Loucy (cell line): ENCODE data around the gene C13orf46.

Experiments used
- H2AFZ ChIP-seq: fragments of 200-600 bp; sonication (generic); 2 replicates; pipeline ENCODE4 v1.6.0; 2016; ENCODE audit warnings: antibody characterized with exemption, mild to moderate bottlenecking, low read length, moderate library complexity
- H3F3A ChIP-seq: fragments of 200-600 bp; 2 replicates; pipeline ENCODE4 v1.6.0; 2016; ENCODE audit warnings: antibody characterized with exemption, low read depth, mild to moderate bottlenecking
- H3K27me3 ChIP-seq: fragments of 200-600 bp; sonication (generic); 2 replicates; pipeline ENCODE4 v1.6.1; 2014; ENCODE audit warnings: low read length, mild to moderate bottlenecking; ENCODE audit not compliant: insufficient read depth, poor library complexity, severe bottlenecking
- H3K36me3 ChIP-seq: fragments of 200-600 bp; sonication (generic); 2 replicates; pipeline ENCODE4 v1.6.1; 2016; ENCODE audit warnings: low read length; ENCODE audit not compliant: insufficient read depth
- H3K4me1 ChIP-seq: fragments of 200-600 bp; sonication (generic); 2 replicates; pipeline ENCODE4 v1.5.1; 2014; ENCODE audit warnings: low read length, mild to moderate bottlenecking; ENCODE audit not compliant: insufficient read depth, poor library complexity, severe bottlenecking
- H3K4me2 ChIP-seq: fragments of 200-600 bp; sonication (generic); 2 replicates; pipeline ENCODE4 v1.6.0; 2014; ENCODE audit warnings: antibody characterized with exemption, low read length, low read depth, mild to moderate bottlenecking; ENCODE audit not compliant: poor library complexity, severe bottlenecking
- H3K4me3 ChIP-seq: fragments of 200-600 bp; sonication (generic); 2 replicates; pipeline ENCODE4 v1.5.1; 2014; ENCODE audit warnings: low read length, mild to moderate bottlenecking, mixed read lengths; ENCODE audit not compliant: poor library complexity, severe bottlenecking
- H3K79me2 ChIP-seq: fragments of 200-600 bp; sonication (generic); 2 replicates; pipeline ENCODE4 v1.6.1; 2014; ENCODE audit warnings: low read length; ENCODE audit not compliant: insufficient read depth
- H3K9ac ChIP-seq: fragments of 200-600 bp; sonication (generic); 2 replicates; pipeline ENCODE4 v1.6.0; 2014; ENCODE audit warnings: mild to moderate bottlenecking, low read depth, low read length, moderate library complexity; ENCODE audit not compliant: poor library complexity, severe bottlenecking
- H3K9me2 ChIP-seq: fragments of 200-600 bp; sonication (generic); replicated peaks from 2 replicates; pipeline ENCODE4 v1.6.1; 2016; ENCODE audit warnings: low read depth, low read length, mixed read lengths
- H3K9me3 ChIP-seq: fragments of 200-600 bp; sonication (generic); 2 replicates; pipeline ENCODE4 v1.6.1; 2014; ENCODE audit warnings: mild to moderate bottlenecking, antibody characterized with exemption, low read length, low read depth; ENCODE audit not compliant: insufficient read depth
- H4K20me1 ChIP-seq: fragments of 200-600 bp; sonication (generic); 2 replicates; pipeline ENCODE4 v1.6.0; 2014; ENCODE audit warnings: antibody characterized with exemption, low read length, mild to moderate bottlenecking; ENCODE audit not compliant: insufficient read depth, poor library complexity, severe bottlenecking
- EZH2phosphoT487 ChIP-seq: fragments of 200-600 bp; IDR thresholded peaks from 2 replicates; pipeline ENCODE4 v1.6.1; 2018; ENCODE audit warnings: antibody characterized with exemption, mild to moderate bottlenecking, moderate library complexity, borderline replicate concordance
- TF ChIP-seq, protein P1 (sequence below): fragments of 200-600 bp; sonication (generic); conservative IDR thresholded peaks from 2 replicates; pipeline ENCODE4 v1.5.1; 2014; ENCODE audit warnings: mild to moderate bottlenecking, antibody characterized with exemption, low read length

The C13orf46 gene

DNA sequence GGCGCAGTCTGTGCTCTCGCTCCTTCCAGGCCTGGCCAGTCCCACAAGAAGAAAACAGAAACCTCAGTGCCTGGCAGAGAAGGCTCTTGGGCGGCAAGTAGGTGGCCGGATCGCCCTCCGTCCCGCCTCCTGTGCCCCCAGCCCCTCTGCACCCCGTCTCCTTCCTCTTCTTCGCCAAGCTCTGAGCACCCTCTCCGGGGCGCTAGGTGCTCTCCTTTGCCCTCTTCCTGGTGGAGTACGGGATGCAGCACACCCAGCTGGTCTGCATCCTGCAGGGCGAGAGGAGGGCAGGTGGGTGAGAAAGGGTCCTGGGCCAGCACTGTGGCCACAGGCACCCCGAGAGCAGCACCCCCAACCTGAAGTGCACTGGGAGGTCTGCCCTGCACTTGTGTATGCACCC is 17.3 kb downstream of the C13orf46 start:
- Histone ChIP-seq H3F3A (no peaks in the 10 kb centered on the region), H3K27me3 (no peaks in the 10 kb centered on the region), H4K20me1 (no peaks in the 10 kb centered on the region), H3K36me3 (no peaks in the 10 kb centered on the region), H3K79me2 (no peaks in the 10 kb centered on the region), H3K9me2 (no peaks in the 10 kb centered on the region), H3K9me3 (peaks cover 8% of the 10 kb centered on the region; the same call in 1 of the 2 replicates), H2AFZ (no peak overlapping the region), H3K9ac (no peak overlapping the region), H3K4me1 (no peaks in the 10 kb centered on the region), H3K4me3 (no peak overlapping the region), H3K4me2 (no peak overlapping the region)
- TF ChIP-seq, protein P1, sequence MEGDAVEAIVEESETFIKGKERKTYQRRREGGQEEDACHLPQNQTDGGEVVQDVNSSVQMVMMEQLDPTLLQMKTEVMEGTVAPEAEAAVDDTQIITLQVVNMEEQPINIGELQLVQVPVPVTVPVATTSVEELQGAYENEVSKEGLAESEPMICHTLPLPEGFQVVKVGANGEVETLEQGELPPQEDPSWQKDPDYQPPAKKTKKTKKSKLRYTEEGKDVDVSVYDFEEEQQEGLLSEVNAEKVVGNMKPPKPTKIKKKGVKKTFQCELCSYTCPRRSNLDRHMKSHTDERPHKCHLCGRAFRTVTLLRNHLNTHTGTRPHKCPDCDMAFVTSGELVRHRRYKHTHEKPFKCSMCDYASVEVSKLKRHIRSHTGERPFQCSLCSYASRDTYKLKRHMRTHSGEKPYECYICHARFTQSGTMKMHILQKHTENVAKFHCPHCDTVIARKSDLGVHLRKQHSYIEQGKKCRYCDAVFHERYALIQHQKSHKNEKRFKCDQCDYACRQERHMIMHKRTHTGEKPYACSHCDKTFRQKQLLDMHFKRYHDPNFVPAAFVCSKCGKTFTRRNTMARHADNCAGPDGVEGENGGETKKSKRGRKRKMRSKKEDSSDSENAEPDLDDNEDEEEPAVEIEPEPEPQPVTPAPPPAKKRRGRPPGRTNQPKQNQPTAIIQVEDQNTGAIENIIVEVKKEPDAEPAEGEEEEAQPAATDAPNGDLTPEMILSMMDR, result no peak
- no peak for TF ChIP-seq EZH2phosphoT487

DNA sequence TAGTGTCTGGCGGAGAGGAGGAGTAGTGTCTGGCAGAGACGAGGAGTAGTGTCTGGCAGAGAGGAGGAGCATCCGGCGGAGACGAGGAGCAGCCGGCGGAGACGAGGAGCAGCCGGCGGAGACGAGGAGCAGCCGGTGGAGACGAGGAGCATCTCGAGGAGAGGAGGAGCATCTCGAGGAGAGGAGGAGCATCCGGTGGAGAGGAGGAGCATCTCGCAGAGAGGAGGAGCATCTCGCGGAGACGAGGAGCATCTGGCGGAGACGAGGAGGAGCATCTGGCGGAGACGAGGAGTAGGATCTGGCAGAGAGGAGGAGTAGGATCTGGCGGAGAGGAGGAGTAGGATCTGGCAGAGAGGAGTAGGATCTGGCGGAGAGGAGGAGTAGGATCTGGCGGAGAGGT is 18.2 kb downstream of the C13orf46 start:
- Histone ChIP-seq H3K27me3 (no peaks in the 10 kb centered on the region), H3K4me2 (no peak overlapping the region), H2AFZ (no peak overlapping the region), H3K9me2 (no peaks in the 10 kb centered on the region), H3K9ac (no peak overlapping the region), H3K79me2 (no peaks in the 10 kb centered on the region), H4K20me1 (no peaks in the 10 kb centered on the region), H3K4me1 (no peaks in the 10 kb centered on the region), H3K9me3 (peaks cover 8% of the 10 kb centered on the region; the same call in 1 of the 2 replicates), H3K4me3 (no peak overlapping the region), H3K36me3 (no peaks in the 10 kb centered on the region), H3F3A (no peaks in the 10 kb centered on the region)
- no peak for TF ChIP-seq EZH2phosphoT487
- TF ChIP-seq, protein P1, result no peak

DNA sequence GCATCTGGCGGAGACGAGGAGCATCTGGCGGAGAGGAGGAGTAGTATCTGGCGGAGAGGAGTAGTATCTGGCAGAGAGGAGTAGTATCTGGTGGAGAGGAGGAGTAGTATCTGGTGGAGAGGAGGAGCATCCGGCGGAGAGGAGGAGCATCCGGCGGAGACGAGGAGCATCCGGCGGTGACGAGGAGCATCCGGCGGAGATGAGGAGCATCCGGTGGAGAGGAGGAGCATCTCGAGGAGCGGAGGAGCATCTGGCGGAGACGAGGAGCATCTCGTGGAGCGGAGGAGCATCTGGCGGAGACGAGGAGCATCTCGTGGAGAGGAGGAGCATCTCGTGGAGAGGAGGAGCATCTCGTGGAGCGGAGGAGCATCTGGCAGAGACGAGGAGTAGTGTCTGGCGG is 18.6 kb downstream of the C13orf46 start:
- no peak for TF ChIP-seq EZH2phosphoT487
- TF ChIP-seq, protein P1, result no peak
- Histone ChIP-seq H3K27me3 (no peaks in the 10 kb centered on the region), H2AFZ (no peak overlapping the region), H3K79me2 (no peaks in the 10 kb centered on the region), H3K4me2 (no peak overlapping the region), H3K9me3 (peaks cover 4% of the 10 kb centered on the region; the same call in 1 of the 2 replicates), H3K4me3 (no peak overlapping the region), H3F3A (no peaks in the 10 kb centered on the region), H3K9me2 (no peaks in the 10 kb centered on the region), H3K9ac (no peak overlapping the region), H4K20me1 (no peaks in the 10 kb centered on the region), H3K4me1 (no peaks in the 10 kb centered on the region), H3K36me3 (no peaks in the 10 kb centered on the region)
